CD14-positive monocyte (primary cell): ENCODE results near the gene RCAN2. TPM values are rescaled to one million over a fixed set of nuclear protein-coding genes. Genes with fewer than 3 reads are reported as not detected.

Source experiments
- DNase-seq, 3 donors: peaks; one replicate each; pipeline ENCODE4 v3.0.0-alpha.2; 2011 to 2022
- H2AFZ ChIP-seq: 2 replicates; pipeline ENCODE4 v1.6.0; 2012; ENCODE audit warnings: mild to moderate bottlenecking, low read depth, low read length, inconsistent platforms; ENCODE audit not compliant: insufficient read depth, poor library complexity, severe bottlenecking
- H3K27ac ChIP-seq, 2 donors: 1 replicate in 1 of 2; 2 replicates in 1 of 2; pipeline ENCODE4 v1.5.1; 2012 to 2013; ENCODE audit warnings: low read length in 2 of 2, control low read depth in 1 of 2, inconsistent platforms in 1 of 2, low read depth in 1 of 2, mild to moderate bottlenecking in 1 of 2
- H3K27me3 ChIP-seq, 2 donors: one replicate each; pipeline versions ENCODE4 v1.6.0 to v1.6.1; 2011 to 2013; ENCODE audit warnings: low read length in 2 of 2; ENCODE audit not compliant: control insufficient read depth in 2 of 2, insufficient read depth in 2 of 2
- H3K36me3 ChIP-seq, 2 donors: replicated peaks in 1 of 2; 1 replicate in 1 of 2; 2 replicates in 1 of 2; pipeline versions ENCODE4 v1.5.1 to v1.6.1; 2012 to 2013; ENCODE audit warnings: low read length in 2 of 2, control low read depth in 1 of 2, inconsistent platforms in 1 of 2, mild to moderate bottlenecking in 1 of 2; ENCODE audit not compliant: insufficient read depth in 2 of 2, control insufficient read depth in 1 of 2
- H3K4me1 ChIP-seq, 2 donors: 1 replicate in 1 of 2; 2 replicates in 1 of 2; pipeline versions ENCODE4 v1.5.1 to v1.6.1; 2012 to 2013; ENCODE audit warnings: low read length in 2 of 2, control low read depth in 1 of 2, inconsistent platforms in 1 of 2, mild to moderate bottlenecking in 1 of 2, moderate library complexity in 1 of 2; ENCODE audit not compliant: insufficient read depth in 2 of 2, control insufficient read depth in 1 of 2
- H3K4me2 ChIP-seq: replicated peaks from 2 replicates; pipeline ENCODE3; 2012; ENCODE audit warnings: low read length, moderate library complexity, mild to moderate bottlenecking; ENCODE audit not compliant: poor library complexity, severe bottlenecking; ENCODE audit errors: extremely low read depth
- H3K4me3 ChIP-seq, 3 experiments: fragments of 200-600 bp in 1 of 3; sonication (generic) in 1 of 3; replicated peaks in 1 of 3; 1 replicate in 2 of 3; 2 replicates in 1 of 3; pipeline ENCODE4 v1.5.1; 2011 to 2013; ENCODE audit warnings: low read length in 3 of 3, mild to moderate bottlenecking in 3 of 3, control low read depth in 2 of 3, low read depth in 2 of 3, inconsistent platforms in 1 of 3, moderate library complexity in 1 of 3
- H3K79me2 ChIP-seq: 2 replicates; pipeline ENCODE4 v1.6.0; 2012; ENCODE audit warnings: mild to moderate bottlenecking, control low read depth, inconsistent platforms, low read length, moderate library complexity; ENCODE audit not compliant: insufficient read depth
- H3K9ac ChIP-seq: 2 replicates; pipeline ENCODE4 v1.6.0; 2017; ENCODE audit warnings: low read length, mild to moderate bottlenecking; ENCODE audit not compliant: insufficient read depth, poor library complexity, severe bottlenecking
- H3K9me3 ChIP-seq, 2 donors: replicated peaks in 1 of 2; 1 replicate in 1 of 2; 2 replicates in 1 of 2; pipeline versions ENCODE4 v1.5.1 to v1.6.1; 2012 to 2013; ENCODE audit warnings: low read length in 2 of 2, control low read depth in 1 of 2; ENCODE audit not compliant: control insufficient read depth in 1 of 2, insufficient read depth in 1 of 2
- H4K20me1 ChIP-seq: 2 replicates; pipeline ENCODE4 v1.6.0; 2012; ENCODE audit warnings: mild to moderate bottlenecking, low read length, control low read depth, moderate library complexity; ENCODE audit not compliant: insufficient read depth
- H3K27ac Mint-ChIP-seq, 7 donors: one replicate each; pipeline ENCODE4 v1.8.0; 2020; ENCODE audit warnings: mild to moderate bottlenecking in 7 of 7, mixed read lengths in 7 of 7, moderate library complexity in 6 of 7, inconsistent platforms in 2 of 7
- H3K27me3 Mint-ChIP-seq, 3 donors: one replicate each; pipeline ENCODE4 v1.8.0; 2021 to 2022; ENCODE audit warnings: low read depth in 3 of 3, mild to moderate bottlenecking in 3 of 3, mixed read lengths in 3 of 3, moderate library complexity in 3 of 3, inconsistent platforms in 1 of 3
- H3K36me3 Mint-ChIP-seq, 2 donors: one replicate each; pipeline ENCODE4 v1.8.0; 2020; ENCODE audit warnings: mixed read lengths in 2 of 2, inconsistent platforms in 1 of 2, mild to moderate bottlenecking in 1 of 2
- H3K4me1 Mint-ChIP-seq: one replicate; pipeline ENCODE4 v1.8.0; 2020; ENCODE audit warnings: mild to moderate bottlenecking, mixed read lengths
- H3K4me3 Mint-ChIP-seq, 2 donors: one replicate each; pipeline ENCODE4 v1.8.0; 2020; ENCODE audit warnings: mild to moderate bottlenecking in 2 of 2, mixed read lengths in 2 of 2, moderate library complexity in 1 of 2
- H3K9me3 Mint-ChIP-seq, 7 donors: one replicate each; pipeline ENCODE4 v1.8.0; 2020 to 2022; ENCODE audit warnings: mixed read lengths in 7 of 7, mild to moderate bottlenecking in 6 of 7, moderate library complexity in 6 of 7, inconsistent platforms in 2 of 7
- CTCF ChIP-seq: fragments of 200-600 bp; IDR thresholded peaks from one replicate; pipeline ENCODE4 v1.8.0; 2022; ENCODE audit warnings: antibody characterized with exemption, mild to moderate bottlenecking
- WGBS: methylation state at CpG from one replicate; pipeline ENCODE4 v1.1.5; 2013; ENCODE audit warnings: missing lambda C conversion rate; ENCODE audit not compliant: insufficient coverage; 5-methylcytosine and 5-hydroxymethylcytosine counted together
- intact Hi-C, 2 donors: fragments of 100-400 bp; cut with micrococcal nuclease; formaldehyde crosslinking; loops; one replicate each; pipeline versions ENCODE4 v1.15.0 to v1.15.1; 2023
- polyA plus RNA-seq, 3 donors: library from polyadenylated mRNA; depleted of rRNA in 1 of 3; unstranded in 2 of 3; stranded (reverse) in 1 of 3; fragments of 300-500 nt in 2 of 3; fragments of >200 nt in 1 of 3; fragmentation: Illumina TruSeq in 2 of 3; gene quantifications; 1 replicate in 2 of 3; 2 replicates in 1 of 3; pipeline ENCODE4 v1.2.3, GENCODE V29; 2012 to 2021

RCAN2 gene
- polyA plus RNA-seq, 3 donors = not detected

- Histone ChIP-seq H3K4me2 (no peak overlapping the region), H3K79me2 (no peaks in the 10 kb centered on the region), H3K4me1 (peaks cover 0 to 3% of the 10 kb centered on the region in 2 donors), H3K27me3 (peaks cover 31 to 49% of the 10 kb centered on the region in 2 donors), H3K4me3 (no peak overlapping the region), H4K20me1 (no peaks in the 10 kb centered on the region), H2AFZ (no peak overlapping the region), H3K36me3 (no peaks in the 10 kb centered on the region), H3K9ac (no peak overlapping the region), H3K27ac (no peak overlapping the region), H3K9me3 (peaks cover 0 to 10% of the 10 kb centered on the region in 2 donors)
- Mint-ChIP-seq H3K36me3 (peaks cover 3% of the 10 kb centered on the region in 2 donors), H3K4me1 (peaks cover 6% of the 10 kb centered on the region), H3K9me3 (peaks cover 0 to 5% (median 0%) of the 10 kb centered on the region in 7 donors), H3K4me3 (no peak overlapping the region), H3K27me3 (peaks cover 27 to 40% (median 38%) of the 10 kb centered on the region in 3 donors), H3K27ac (no peak overlapping the region)
- no peak for TF ChIP-seq CTCF
- intact Hi-C loops = no loop called here
- WGBS = 100% methylated on average over 1 of the region's 3 CpGs
- no peak for DNase-seq
These were observed 5.1 kb downstream of the RCAN2 start for GRCh38 chr6:46486181-46486580.

GRCh38 chr6:46484081-46484820, 7.0 kb downstream of the RCAN2 start:
- Histone ChIP-seq H3K27ac (no peak overlapping the region), H2AFZ (no peak overlapping the region), H3K4me3 (no peak overlapping the region), H3K9ac (no peak overlapping the region), H3K9me3 (no peaks in the 10 kb centered on the region), H3K4me2 (no peak overlapping the region), H3K36me3 (no peaks in the 10 kb centered on the region), H3K79me2 (no peaks in the 10 kb centered on the region), H3K27me3 (peaks cover 17 to 33% of the 10 kb centered on the region in 2 donors), H4K20me1 (no peaks in the 10 kb centered on the region), H3K4me1 (no peaks in the 10 kb centered on the region)
- DNase-seq = no peak
- Mint-ChIP-seq H3K36me3 (no peaks in the 10 kb centered on the region), H3K4me1 (no peaks in the 10 kb centered on the region), H3K9me3 (peaks cover 0 to 2% (median 0%) of the 10 kb centered on the region in 7 donors), H3K27ac (no peak overlapping the region), H3K27me3 (peaks cover 11 to 24% (median 22%) of the 10 kb centered on the region in 3 donors), H3K4me3 (no peak overlapping the region)
- intact Hi-C loops = no loop called here
- no peak for TF ChIP-seq CTCF
- WGBS = 94% methylated on average over 5 of the region's 6 CpGs
